ENCODE measurements around the gene REX1BD. TPM values are rescaled to one million over a fixed set of nuclear protein-coding genes. Genes with fewer than 3 reads are reported as not detected.

REX1BD gene
- total and polyA plus RNA-seq, 2 of the 13 experiments (the other 11 are each of a cell fraction or from before 2014, with no cell fraction given): 7.5 to 25.4 TPM

GRCh38 chr19:18588611-18589379 lies at the start of gene REX1BD (continued):
- TF ChIP-seq ZSCAN29 (CRISPR knock-in tag; conservative IDR thresholded peaks at IDR 0.05) (no peak), U2AF1 (optimal IDR thresholded peaks at IDR 0.05; ENCODE audit: low read depth, low read length) (peak; percentile 63), ZNF549 (CRISPR knock-in tag; IDR thresholded peaks at IDR 0.05) (no peak), ISL2 (CRISPR knock-in tag; IDR thresholded peaks at IDR 0.05) (peak; percentile 30), FUBP1 (CRISPR knock-in tag; IDR thresholded peaks at IDR 0.05; ENCODE audit: borderline replicate concordance) (0 out of 2 replicates have a peak, but pooled peaks have one; percentile 58), SSRP1 (CRISPR knock-in tag; IDR thresholded peaks at IDR 0.05) (peak; percentile 83; the same call in 1 of the 2 replicates), ZC3H13 (CRISPR knock-in tag; IDR thresholded peaks at IDR 0.05) (peak; percentile 19), ZNF777 (CRISPR knock-in tag; IDR thresholded peaks at IDR 0.05) (peak; percentile 68), ZNF362 (CRISPR knock-in tag; IDR thresholded peaks at IDR 0.05; ENCODE audit: borderline replicate concordance) (peak; percentile 71; the same call in 1 of the 2 replicates), EP300 (IDR thresholded peaks at IDR 0.05; ENCODE audit: low read depth in 2 of 2, low read length in 2 of 2) (no peak), EP300 (CRISPR knock-in tag; IDR thresholded peaks at IDR 0.05; ENCODE audit: borderline replicate concordance) (no peak; the same call in none of the 2 replicates), ZNF326 (CRISPR knock-in tag; IDR thresholded peaks at IDR 0.05; ENCODE audit: borderline replicate concordance) (no peak), SKI (IDR thresholded peaks at IDR 0.05; ENCODE audit: partially characterized antibody) (peak; percentile 40), MXD3 (CRISPR knock-in tag; IDR thresholded peaks at IDR 0.05) (no peak), ZNF232 (CRISPR knock-in tag; IDR thresholded peaks at IDR 0.05; ENCODE audit: borderline replicate concordance) (no peak), CSRNP1 (CRISPR knock-in tag; IDR thresholded peaks at IDR 0.05) (peak; percentile 59; the same call in 1 of the 2 replicates), ZNF614 (CRISPR knock-in tag; IDR thresholded peaks at IDR 0.05; ENCODE audit: borderline replicate concordance) (peak; percentile 84; the same call in 1 of the 2 replicates), ZNF101 (CRISPR knock-in tag; IDR thresholded peaks at IDR 0.05; ENCODE audit: borderline replicate concordance, low read depth) (no peak; the same call in 1 of the 2 replicates), RARA (CRISPR knock-in tag; IDR thresholded peaks at IDR 0.05) (peak; percentile 38; the same call in 1 of the 2 replicates), RXRB (CRISPR knock-in tag; IDR thresholded peaks at IDR 0.05; ENCODE audit: borderline replicate concordance) (peak; percentile 73), PPARG (CRISPR knock-in tag; conservative IDR thresholded peaks at IDR 0.05) (peak; percentile 65; the same call in 1 of the 2 replicates), HMGXB4 (CRISPR knock-in tag; IDR thresholded peaks at IDR 0.05; ENCODE audit: borderline replicate concordance in 1 of 2, low read depth in 1 of 2) (peak; percentile 99)
